A549 treated with dexamethasone at 1 μM for 4 hours (cell line): ENCODE data around the gene CFAP61. TPM values are rescaled to one million over a fixed set of nuclear protein-coding genes. Genes with fewer than 3 reads are reported as not detected.

Source experiments
- total RNA-seq: library from RNA; stranded (reverse); fragments of 200-300 nt; extraction: Qiagen RNA extraction; gene quantifications from 5 replicates; pipeline ENCODE4 v1.2.3, GENCODE V29; 2022

CFAP61 gene, protein sequence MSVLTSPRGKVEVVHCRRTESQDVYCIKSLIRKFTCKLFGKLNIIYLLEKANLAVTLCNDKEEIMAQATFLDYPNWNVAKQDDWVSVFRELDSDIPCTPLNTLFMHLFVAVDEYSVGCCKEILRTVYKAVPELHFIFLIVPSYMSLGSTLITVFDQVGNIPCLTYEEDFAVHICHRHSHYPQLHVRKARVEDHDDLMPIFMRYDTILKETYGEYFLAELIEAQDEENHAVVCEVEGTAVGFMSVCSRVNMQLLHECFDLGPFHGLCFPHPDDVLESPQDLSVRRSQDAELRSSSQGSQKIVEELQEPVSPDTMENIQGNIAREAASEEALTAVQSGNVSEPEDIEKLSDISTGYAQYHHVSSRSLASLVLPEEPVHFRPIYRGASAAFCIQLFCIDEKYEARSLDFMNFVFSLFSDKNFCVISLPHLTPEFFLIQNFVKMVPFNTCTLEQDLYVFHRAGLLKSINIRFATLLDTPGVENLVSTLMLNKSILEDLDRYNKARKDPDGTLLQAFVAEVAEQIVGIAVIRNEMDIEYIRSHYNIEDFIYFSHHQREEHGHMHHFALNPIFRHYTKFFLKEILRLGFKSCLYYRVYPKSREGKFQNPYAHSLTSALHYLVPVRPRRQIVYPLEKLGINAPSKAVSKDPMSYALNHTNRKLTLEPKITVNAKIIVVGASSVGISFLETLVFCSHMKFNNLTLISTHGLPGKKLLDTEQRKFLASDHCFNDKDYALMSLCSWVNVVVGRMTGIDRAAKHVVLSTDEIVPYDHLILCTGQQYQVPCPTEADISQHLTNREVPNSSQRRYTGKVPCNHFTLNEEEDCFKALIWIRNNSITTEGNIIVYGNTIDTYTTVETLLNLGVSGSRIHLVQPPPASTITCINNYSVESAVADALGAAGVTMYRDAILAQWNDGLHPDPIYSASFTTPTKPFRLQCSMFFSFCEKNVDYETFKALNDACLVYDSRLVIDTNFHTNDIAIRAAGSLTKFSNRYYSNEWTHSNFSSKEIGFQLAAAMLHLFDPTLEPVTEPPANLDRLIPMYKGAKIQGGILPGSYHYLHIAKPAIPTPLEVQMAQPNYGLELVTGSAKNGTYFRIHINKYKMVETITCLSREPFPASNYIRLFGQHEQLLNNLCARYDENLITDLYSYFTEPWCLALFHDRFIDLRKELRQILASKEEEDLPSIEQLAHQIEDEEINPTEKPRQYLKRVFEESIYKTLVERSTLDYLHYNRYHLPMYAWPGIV
- 0.21 to 0.48 TPM (median 0.40 TPM) in 5 replicates for total RNA-seq

DNA sequence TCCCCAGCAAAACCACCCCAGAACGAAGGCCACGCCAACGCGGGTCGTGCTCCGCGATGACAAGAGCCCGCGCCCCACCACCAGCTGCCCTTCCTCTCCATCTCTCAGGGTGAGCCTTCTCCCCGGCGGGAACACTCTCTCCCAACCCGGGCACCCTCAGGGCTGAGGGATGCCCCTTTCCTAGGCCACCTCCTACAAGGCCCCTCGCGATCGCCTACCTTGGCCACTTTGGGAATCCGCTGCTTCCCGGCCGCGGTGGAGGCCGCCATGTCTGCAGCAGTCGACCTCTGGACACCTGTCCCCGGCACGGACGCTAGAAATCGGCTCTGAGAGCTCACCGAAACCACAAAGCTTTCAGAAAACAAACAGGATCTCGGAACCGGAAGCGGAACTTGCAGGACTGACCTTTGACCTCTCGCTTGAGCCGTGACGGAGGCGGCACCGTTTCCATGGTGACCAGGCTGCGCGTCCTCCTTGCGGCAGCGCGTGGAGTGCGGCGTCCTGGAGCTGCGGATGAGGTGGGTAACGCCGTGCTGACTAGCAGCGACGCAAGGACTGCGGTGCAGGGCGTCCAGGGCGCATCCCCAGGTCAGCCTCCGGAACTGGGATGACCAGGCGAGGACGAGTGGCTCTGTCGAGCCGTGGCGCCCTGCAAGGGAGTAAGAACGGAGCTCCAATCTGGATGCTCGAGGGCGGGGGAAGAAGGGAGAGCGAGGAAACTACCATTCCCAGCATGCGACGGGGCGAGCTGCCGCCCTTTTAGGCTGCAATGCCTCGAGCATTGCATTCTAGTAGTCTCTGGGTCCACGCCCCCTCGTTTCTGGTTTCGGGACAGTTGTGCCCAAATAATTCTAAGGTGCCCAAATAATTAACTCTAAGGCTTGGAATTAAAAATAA lies at the start of gene CFAP61, which contains the start of gene CRNKL1:
TSS of gene CFAP61 (plus strand) at position 459 of the 897 bp plus-strand sequence. CDS start 4,122 bp downstream, outside the sequence.
TSS of gene CRNKL1 (minus strand) at position 393 of the 897 bp plus-strand sequence. CDS start at position 269, 124 bp downstream.

DNA sequence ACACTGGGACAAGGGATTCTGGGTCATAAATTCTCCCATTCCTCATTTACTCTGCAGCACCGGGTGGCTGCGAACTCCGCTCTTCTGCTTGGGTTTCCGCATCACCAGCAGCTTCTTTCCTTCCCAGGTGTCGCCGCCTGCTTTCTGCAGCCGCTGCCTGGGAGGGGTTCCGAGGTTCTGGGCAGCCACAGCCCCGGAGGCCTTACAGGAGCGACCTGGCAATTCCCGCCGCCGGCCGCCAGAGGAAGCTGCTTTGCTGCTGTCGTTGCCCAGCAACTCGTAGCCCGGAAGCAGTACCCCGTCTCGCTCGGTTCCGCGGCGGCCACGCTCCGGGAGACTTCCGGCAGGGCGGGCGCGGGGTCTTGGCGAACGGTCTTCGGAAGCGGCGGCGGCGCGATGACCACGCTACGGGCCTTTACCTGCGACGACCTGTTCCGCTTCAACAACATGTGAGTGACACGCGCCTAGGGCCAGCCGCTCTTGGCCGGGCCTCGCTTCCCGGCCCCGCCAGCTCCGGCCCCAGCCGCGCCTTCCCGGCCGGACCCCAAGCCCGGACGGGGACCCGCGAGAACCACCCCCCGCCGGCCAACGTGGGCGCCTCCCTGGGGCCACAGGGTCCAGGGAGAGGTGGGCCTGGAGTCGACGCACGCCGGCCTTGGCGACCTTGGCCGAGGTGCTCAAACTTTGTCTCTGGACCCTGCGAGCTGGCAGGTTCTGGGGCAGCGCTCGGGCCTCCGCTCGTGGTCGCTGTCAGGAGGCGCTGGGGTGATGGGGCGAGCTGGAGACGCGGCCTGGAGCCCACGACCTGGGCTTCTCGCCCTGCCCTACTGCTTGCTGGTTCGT lies 35.1 kb upstream of the CFAP61 start, which contains the start of gene NAA20:
TSS of gene NAA20 (plus strand) at position 362 of the 843 bp plus-strand sequence. CDS start at position 397, 35 bp downstream.

GRCh38 chr20:20367575-20368417 lies 315.5 kb downstream of the CFAP61 start, which contains the start of gene INSM1:
Gene INSM1, plus strand, starts transcription at chr20:20368104. Its CDS starts 164 bp downstream, at chr20:20368268.

Other genes with a start within 250 kb of the CFAP61 start
- 129 to 162 TPM (median 134 TPM) in 5 replicates for gene NAA20, start 35.2 kb upstream of the CFAP61 start, total RNA-seq
- gene CRNKL1, start 66 bp upstream of the CFAP61 start, total RNA-seq = 21.9 to 25.8 TPM (median 22.9 TPM) in 5 replicates